GM12801 (cell line): ENCODE measurements around the gene SORBS1.

Experiments
- CTCF ChIP-seq: IDR thresholded peaks from one replicate; pipeline ENCODE4 v1.5.1; 2011; ENCODE audit warnings: control low read depth; ENCODE audit not compliant: insufficient read length; ENCODE audit errors: extremely low read depth

SORBS1 gene

GRCh38 chr10:95304976-95305375 lies 256.2 kb downstream of the SORBS1 start:
- TF ChIP-seq CTCF = no peak

- TF ChIP-seq CTCF = no peak
Measured at GRCh38 chr10:95304463-95304862, 256.7 kb downstream of the SORBS1 start.

GRCh38 chr10:95303950-95304349 lies 257.2 kb downstream of the SORBS1 start:
- no peak for TF ChIP-seq CTCF

GRCh38 chr10:95303535-95303934 lies 257.6 kb downstream of the SORBS1 start:
- no peak for TF ChIP-seq CTCF

GRCh38 chr10:95300022-95300539 lies 261.1 kb downstream of the SORBS1 start:
- no peak for TF ChIP-seq CTCF

- TF ChIP-seq CTCF = no peak
Measured at GRCh38 chr10:95297402-95297801, 263.8 kb downstream of the SORBS1 start.

- TF ChIP-seq CTCF = no peak
Measured at GRCh38 chr10:95296764-95297163, 264.4 kb downstream of the SORBS1 start.
